ENCODE measurements around the gene MRPL32.

- TF ChIP-seq, protein P1, sequence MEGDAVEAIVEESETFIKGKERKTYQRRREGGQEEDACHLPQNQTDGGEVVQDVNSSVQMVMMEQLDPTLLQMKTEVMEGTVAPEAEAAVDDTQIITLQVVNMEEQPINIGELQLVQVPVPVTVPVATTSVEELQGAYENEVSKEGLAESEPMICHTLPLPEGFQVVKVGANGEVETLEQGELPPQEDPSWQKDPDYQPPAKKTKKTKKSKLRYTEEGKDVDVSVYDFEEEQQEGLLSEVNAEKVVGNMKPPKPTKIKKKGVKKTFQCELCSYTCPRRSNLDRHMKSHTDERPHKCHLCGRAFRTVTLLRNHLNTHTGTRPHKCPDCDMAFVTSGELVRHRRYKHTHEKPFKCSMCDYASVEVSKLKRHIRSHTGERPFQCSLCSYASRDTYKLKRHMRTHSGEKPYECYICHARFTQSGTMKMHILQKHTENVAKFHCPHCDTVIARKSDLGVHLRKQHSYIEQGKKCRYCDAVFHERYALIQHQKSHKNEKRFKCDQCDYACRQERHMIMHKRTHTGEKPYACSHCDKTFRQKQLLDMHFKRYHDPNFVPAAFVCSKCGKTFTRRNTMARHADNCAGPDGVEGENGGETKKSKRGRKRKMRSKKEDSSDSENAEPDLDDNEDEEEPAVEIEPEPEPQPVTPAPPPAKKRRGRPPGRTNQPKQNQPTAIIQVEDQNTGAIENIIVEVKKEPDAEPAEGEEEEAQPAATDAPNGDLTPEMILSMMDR (IDR thresholded peaks at IDR 0.05; ENCODE audit: borderline replicate concordance, extremely low read depth, low read length, poor library complexity, severe bottlenecking), result peak; percentile 96
- no peak for TF ChIP-seq EZH2 (IDR thresholded peaks at IDR 0.05; ENCODE audit: borderline replicate concordance, low read depth, low read length, severe bottlenecking)
Observed at GRCh38 chr7:42940985-42941847, 9.0 kb downstream of the MRPL32 start.
